Measurements from ENCODE around the gene OLFML2A.

DNA sequence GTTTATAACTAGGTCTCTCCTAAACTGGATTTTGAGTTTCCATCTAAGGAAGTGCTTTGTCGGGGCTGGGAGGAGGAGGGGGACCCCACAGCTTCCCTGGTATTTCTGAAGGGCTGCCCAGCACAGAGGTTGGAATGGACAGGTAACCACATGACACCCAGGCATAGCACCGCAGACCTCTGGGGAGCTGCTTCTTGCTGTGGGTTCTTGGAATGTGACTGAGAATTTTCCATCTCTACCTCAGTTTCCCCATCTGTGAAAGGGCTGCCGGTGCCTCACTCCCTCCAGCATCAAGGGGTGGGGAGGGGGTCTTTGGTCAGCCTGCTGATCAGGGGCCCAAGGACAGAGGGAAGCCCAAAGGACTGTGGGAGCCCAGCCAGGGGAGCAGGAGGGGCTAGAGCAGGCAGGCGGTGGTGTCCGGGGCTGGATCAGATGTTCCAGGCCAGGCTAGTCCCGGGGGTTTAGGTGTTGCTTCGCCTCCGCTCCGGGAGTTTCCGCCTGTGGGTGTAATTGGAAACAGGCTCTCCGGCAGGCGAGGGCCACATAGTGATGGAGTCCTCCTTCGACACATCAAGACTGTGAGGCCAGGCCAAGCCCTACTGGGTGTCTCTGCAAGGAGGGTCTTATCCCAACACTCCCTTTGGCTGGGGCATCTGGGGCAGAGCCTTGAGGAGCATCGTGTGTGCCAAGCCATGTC lies 3.3 kb downstream of the OLFML2A start:
- TF ChIP-seq, protein P1, sequence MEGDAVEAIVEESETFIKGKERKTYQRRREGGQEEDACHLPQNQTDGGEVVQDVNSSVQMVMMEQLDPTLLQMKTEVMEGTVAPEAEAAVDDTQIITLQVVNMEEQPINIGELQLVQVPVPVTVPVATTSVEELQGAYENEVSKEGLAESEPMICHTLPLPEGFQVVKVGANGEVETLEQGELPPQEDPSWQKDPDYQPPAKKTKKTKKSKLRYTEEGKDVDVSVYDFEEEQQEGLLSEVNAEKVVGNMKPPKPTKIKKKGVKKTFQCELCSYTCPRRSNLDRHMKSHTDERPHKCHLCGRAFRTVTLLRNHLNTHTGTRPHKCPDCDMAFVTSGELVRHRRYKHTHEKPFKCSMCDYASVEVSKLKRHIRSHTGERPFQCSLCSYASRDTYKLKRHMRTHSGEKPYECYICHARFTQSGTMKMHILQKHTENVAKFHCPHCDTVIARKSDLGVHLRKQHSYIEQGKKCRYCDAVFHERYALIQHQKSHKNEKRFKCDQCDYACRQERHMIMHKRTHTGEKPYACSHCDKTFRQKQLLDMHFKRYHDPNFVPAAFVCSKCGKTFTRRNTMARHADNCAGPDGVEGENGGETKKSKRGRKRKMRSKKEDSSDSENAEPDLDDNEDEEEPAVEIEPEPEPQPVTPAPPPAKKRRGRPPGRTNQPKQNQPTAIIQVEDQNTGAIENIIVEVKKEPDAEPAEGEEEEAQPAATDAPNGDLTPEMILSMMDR (IDR thresholded peaks at IDR 0.05) = no peak
- TF ChIP-seq POLR2A (IDR thresholded peaks at IDR 0.05; ENCODE audit: low read depth) = no peak
- TF ChIP-seq EP300 (IDR thresholded peaks at IDR 0.05) = no peak
- no peak for TF ChIP-seq POLR2AphosphoS5 (IDR thresholded peaks at IDR 0.05)

Data from esophagus muscularis mucosa (tissue), 4 donors.